K562 (cell line): ENCODE data around the gene PRR7. TPM values are rescaled to one million over a fixed set of nuclear protein-coding genes. Genes with fewer than 3 reads are reported as not detected.

Experiments used
- FOXK1 ChIP-seq: sonication (generic); formaldehyde crosslinking; IDR thresholded peaks from 2 replicates; pipeline ENCODE4 v1.8.0; 2022; ENCODE audit warnings: missing genetic modification reagents, mild to moderate bottlenecking, borderline replicate concordance
- ILF3 ChIP-seq: fragments of 450-650 bp; IDR thresholded peaks from 2 replicates; pipeline ENCODE4 v1.6.1; 2018; ENCODE audit warnings: antibody characterized with exemption, mild to moderate bottlenecking, moderate library complexity, borderline replicate concordance
- KDM5B ChIP-seq: fragments of 200-600 bp; sonication (generic); IDR thresholded peaks from 2 replicates; pipeline ENCODE4 v1.6.1; 2012; ENCODE audit warnings: low read depth, mild to moderate bottlenecking, moderate library complexity, low read length, control low read depth, inconsistent platforms; ENCODE audit not compliant: insufficient replicate concordance
- MYC ChIP-seq, 2 experiments: fragments of 250-450 bp in 1 of 2; sonication (Bioruptor Pico) in 1 of 2; IDR thresholded peaks; 2 replicates each; pipeline versions ENCODE4 v1.5.1 to v1.6.1; 2012 to 2021; ENCODE audit warnings: low read depth in 2 of 2, borderline replicate concordance in 1 of 2, improper control_type of control experiment in 1 of 2, low read length in 1 of 2, mild to moderate bottlenecking in 1 of 2, moderate library complexity in 1 of 2
- NFXL1 ChIP-seq: fragments of 450-650 bp; formaldehyde crosslinking; IDR thresholded peaks from 2 replicates; pipeline ENCODE4 v1.4.0; 2021; ENCODE audit warnings: mild to moderate bottlenecking
- PRDM10 ChIP-seq: fragments of 450-650 bp; IDR thresholded peaks from 2 replicates; pipeline ENCODE4 v1.6.1; 2018; ENCODE audit not compliant: partially characterized antibody
- RNF219 ChIP-seq: fragments of 250-450 bp; sonication (Bioruptor Pico); IDR thresholded peaks from 2 replicates; pipeline ENCODE4 v1.5.0; 2022; ENCODE audit warnings: mild to moderate bottlenecking
- SUPT5H ChIP-seq: fragments of 450-650 bp; IDR thresholded peaks from 2 replicates; pipeline ENCODE4 v1.6.1; 2016
- TAF7 ChIP-seq: fragments of 450-650 bp; IDR thresholded peaks from 2 replicates; pipeline ENCODE4 v1.6.1; 2016; ENCODE audit warnings: missing genetic modification characterization, missing compliant biosample characterization
- polyA plus RNA-seq, 8 experiments: library from polyadenylated mRNA; depleted of rRNA in 4 of 8; stranded (reverse) in 5 of 8; unstranded in 3 of 8; fragments of >200 nt; fragmentation: Nextera tagmentation in 2 of 8; fragmentation: Illumina TruSeq in 1 of 8; extraction: Ambion mirVana in 2 of 8; extraction: Trizol in 1 of 8; gene quantifications; 2 replicates each; pipeline versions ENCODE4 v1.2.1 to v1.2.3, GENCODE V29; 2011 to 2014; ENCODE audit warnings: inconsistent platforms in 1 of 8, missing spikeins in 1 of 8
- total RNA-seq, 7 experiments: library from RNA; depleted of rRNA in 6 of 7; stranded (reverse); fragments of >200 nt in 6 of 7; fragmentation: Illumina TruSeq in 2 of 7; extraction: Trizol in 2 of 7; gene quantifications; 2 replicates each; pipeline versions ENCODE4 v1.2.1 to v1.2.3, GENCODE V29; 2011 to 2021; ENCODE audit warnings: low replicate concordance in 1 of 7

PRR7 gene
- total and polyA plus RNA-seq, 9 of the 15 experiments (the other 6 are each of a cell fraction or from before 2014, with no cell fraction given) = 0.80 to 11.3 (median 10.4) TPM; not detected in 4

DNA sequence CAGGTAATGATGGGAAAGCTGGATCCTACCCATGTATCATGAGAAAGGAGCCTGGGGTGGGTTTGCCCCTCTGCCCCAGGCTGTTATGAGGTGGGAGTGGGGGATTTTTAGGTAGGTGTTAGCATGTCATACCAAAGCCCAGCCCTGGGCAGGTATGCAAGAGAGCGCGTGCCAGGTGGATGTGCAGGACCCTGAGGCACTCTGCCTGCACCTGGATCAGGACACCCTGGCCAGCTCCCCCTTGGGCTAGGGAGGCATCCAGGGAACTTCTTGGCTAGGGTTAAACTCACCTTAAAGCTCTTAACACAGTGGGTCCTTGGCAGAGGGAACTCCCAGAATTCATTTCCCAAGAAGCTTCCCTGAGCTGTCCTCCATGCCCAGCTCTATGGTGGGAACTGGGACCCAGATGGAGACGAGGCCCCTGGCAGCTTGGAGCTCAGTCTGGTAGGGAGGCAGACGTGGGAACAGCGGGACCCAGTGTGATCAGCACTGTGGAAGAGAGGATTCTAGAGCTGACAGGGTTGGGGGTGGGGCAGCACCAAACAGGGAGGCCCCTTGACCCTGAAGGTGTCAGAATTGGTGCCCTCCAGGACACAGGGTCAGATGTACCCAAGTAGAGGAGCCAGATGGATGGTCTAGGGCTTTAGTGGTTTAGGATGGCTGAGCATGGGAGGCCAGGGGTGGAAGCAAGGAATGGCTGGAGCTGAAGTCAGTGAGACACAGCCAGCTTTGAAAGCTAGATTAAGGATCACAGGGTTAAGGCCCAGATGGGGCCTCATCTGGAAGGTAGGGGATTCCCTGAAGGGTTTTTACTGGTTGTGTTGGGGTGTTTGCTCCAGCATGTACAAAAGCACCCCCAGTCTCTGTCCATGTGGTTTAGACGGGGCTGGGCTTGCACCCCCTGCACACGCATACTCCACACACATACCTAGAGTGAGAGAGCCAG, 2.2 kb upstream of the PRR7 start (continued):
- TF ChIP-seq RNF219 (CRISPR knock-in tag) (peak; percentile 60; the same call in 1 of the 2 replicates), MYC (IDR thresholded peaks at IDR 0.05; ENCODE audit: low read depth, low read length) (no peak), MYC (CRISPR knock-in tag; IDR thresholded peaks at IDR 0.05; ENCODE audit: borderline replicate concordance, low read depth) (peak; percentile 50; the same call in 1 of the 2 replicates), NFXL1 (CRISPR knock-in tag) (no peak), KDM5B (peak; percentile 5), ILF3 (peak; percentile 71; the same call in 1 of the 2 replicates), TAF7 (tag) (no peak), PRDM10 (peak; percentile 87), FOXK1 (CRISPR knock-in tag) (0 out of 2 replicates have a peak, but pooled peaks have one; percentile 36), SUPT5H (peak; percentile 81)
